Breast epithelium (tissue), 3 donors: Measurements from ENCODE around the gene MAK.

Experiments
- CTCF ChIP-seq, 3 donors: fragments of 450-650 bp; IDR thresholded peaks; one replicate each; pipeline ENCODE4 v1.5.1; 2016 to 2017; ENCODE audit warnings: antibody characterized with exemption in 3 of 3, mild to moderate bottlenecking in 3 of 3, moderate library complexity in 3 of 3
- POLR2A ChIP-seq: fragments of 450-650 bp; IDR thresholded peaks from one replicate; pipeline ENCODE4 v1.6.1; 2016; ENCODE audit warnings: antibody characterized with exemption, mild to moderate bottlenecking, moderate library complexity
- POLR2AphosphoS5 ChIP-seq, 3 donors: sonication (generic); formaldehyde crosslinking; IDR thresholded peaks; one replicate each; pipeline ENCODE4 v1.6.1; 2017; ENCODE audit warnings: antibody characterized with exemption in 3 of 3

DNA sequence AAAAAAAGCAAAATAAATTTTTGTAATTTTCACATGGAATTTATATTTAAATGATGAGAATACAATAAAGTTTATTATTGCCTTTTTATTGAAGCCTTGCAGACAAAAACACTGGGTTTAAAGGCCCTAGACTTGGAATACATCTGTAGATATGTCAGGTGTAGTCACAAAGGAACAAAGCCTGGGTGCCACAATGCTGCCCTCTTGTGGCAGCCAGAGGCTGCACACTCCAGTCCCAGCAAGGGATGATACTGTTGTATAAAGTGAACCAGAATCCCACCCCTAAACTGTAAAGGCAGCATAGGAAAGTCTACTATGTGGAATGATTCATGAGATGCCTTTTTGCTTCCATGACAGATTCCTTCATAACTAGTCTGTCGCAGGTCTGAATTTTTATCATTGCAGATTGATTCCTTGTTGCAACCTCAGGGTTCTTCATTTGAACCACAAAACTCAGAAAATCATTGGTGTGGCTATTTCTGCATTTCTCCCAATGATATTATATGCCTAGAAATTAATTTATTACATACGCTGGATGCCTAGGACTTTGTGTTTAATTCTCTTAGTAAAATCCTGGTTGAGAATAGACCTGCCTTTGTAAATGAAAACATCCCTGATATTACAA lies 37.0 kb downstream of the MAK start:
- TF ChIP-seq CTCF (IDR thresholded peaks at IDR 0.05) (peak; percentile 62 to 88 (median 84)), POLR2A (no peak), POLR2AphosphoS5 (IDR thresholded peaks at IDR 0.05) (no peak)
